Stimulated activated CD4-positive, alpha-beta T cell treated with anti-CD3 and anti-CD28 coated beads, Interleukin-4, amount 100 ng/mL, for 48 hours (primary cell): ENCODE results near the gene PLEKHN1.
"Not testable (repeated sequence)": the region's sequence is repeated elsewhere in the genome, so short reads cannot be mapped to it uniquely, and the experiment has no call there.

Source experiments
- DNase-seq, 2 donors: peaks; one replicate each; pipeline ENCODE4 v3.0.0-alpha.2; 2020; ENCODE audit warnings: low read depth in 2 of 2

The PLEKHN1 gene

GRCh38 chr1:992362-992761, 26.1 kb downstream of the PLEKHN1 start:
- DNase-seq: no peak

- no peak for DNase-seq
Observed at GRCh38 chr1:993379-993995, 27.2 kb downstream of the PLEKHN1 start.

- not testable (repeated sequence) for DNase-seq
Observed at GRCh38 chr1:994546-994945, 28.3 kb downstream of the PLEKHN1 start.

- DNase-seq: no peak
Observed at GRCh38 chr1:995665-996633, 29.7 kb downstream of the PLEKHN1 start.

GRCh38 chr1:996851-997712, 30.8 kb downstream of the PLEKHN1 start:
- DNase-seq: no peak

GRCh38 chr1:997713-997992, 31.4 kb downstream of the PLEKHN1 start:
- DNase-seq: no peak

- no peak for DNase-seq
Observed at GRCh38 chr1:997993-998744, 31.9 kb downstream of the PLEKHN1 start.

- DNase-seq: no peak
Observed at GRCh38 chr1:998745-998994, 32.4 kb downstream of the PLEKHN1 start.

GRCh38 chr1:998995-999724, 32.9 kb downstream of the PLEKHN1 start:
- no peak for DNase-seq

- peak in 1 of 2 donors; percentile 61 for DNase-seq
Observed at GRCh38 chr1:999725-1000356, 33.6 kb downstream of the PLEKHN1 start, which contains the start of gene HES4. Gene HES4 (minus strand): TSS chr1:1000097. CDS start chr1:999973, 124 bp downstream.

- DNase-seq: peak; percentile 52 to 71
Observed at GRCh38 chr1:1000357-1001056, 34.2 kb downstream of the PLEKHN1 start.

GRCh38 chr1:1001057-1001783, 34.9 kb downstream of the PLEKHN1 start:
- DNase-seq: no peak

- no peak for DNase-seq
Observed at GRCh38 chr1:1003618-1004419, 37.5 kb downstream of the PLEKHN1 start.

- DNase-seq: no peak
Observed at GRCh38 chr1:1004420-1004779, 38.1 kb downstream of the PLEKHN1 start.

GRCh38 chr1:1004780-1005697, 38.8 kb downstream of the PLEKHN1 start:
- DNase-seq: no peak

GRCh38 chr1:1005774-1006304, 39.6 kb downstream of the PLEKHN1 start:
- no peak for DNase-seq
